Muscle layer of colon (tissue), 2 donors: Measurements from ENCODE around the gene TMEM151B.

ENCODE experiments used
- H3K27ac ChIP-seq: one replicate; pipeline ENCODE4 v1.7.0; 2013; ENCODE audit warnings: low read depth, mild to moderate bottlenecking, low read length, moderate library complexity
- H3K27me3 ChIP-seq, 2 donors: one replicate each; pipeline ENCODE4 v1.7.0; 2013; ENCODE audit warnings: low read length in 2 of 2, mild to moderate bottlenecking in 2 of 2; ENCODE audit not compliant: insufficient read depth in 2 of 2, control insufficient read depth in 1 of 2
- H3K36me3 ChIP-seq: one replicate; pipeline ENCODE4 v1.7.0; 2013; ENCODE audit warnings: mild to moderate bottlenecking, low read length; ENCODE audit not compliant: insufficient read depth
- H3K4me1 ChIP-seq: one replicate; pipeline ENCODE4 v1.7.0; 2013; ENCODE audit warnings: mild to moderate bottlenecking, low read length; ENCODE audit not compliant: insufficient read depth
- H3K4me3 ChIP-seq, 2 donors: one replicate each; pipeline ENCODE4 v1.7.0; 2013; ENCODE audit warnings: low read length in 2 of 2, low read depth in 1 of 2, mild to moderate bottlenecking in 1 of 2, moderate library complexity in 1 of 2
- H3K9ac ChIP-seq: one replicate; pipeline ENCODE4 v1.7.0; 2013; ENCODE audit warnings: low read length
- H3K9me3 ChIP-seq: one replicate; pipeline ENCODE4 v1.7.0; 2013; ENCODE audit warnings: mild to moderate bottlenecking, low read length
- donor health status: abdominal sarcoma.
- donor health status: Adenocarcinoma of cecum.

Gene TMEM151B

DNA sequence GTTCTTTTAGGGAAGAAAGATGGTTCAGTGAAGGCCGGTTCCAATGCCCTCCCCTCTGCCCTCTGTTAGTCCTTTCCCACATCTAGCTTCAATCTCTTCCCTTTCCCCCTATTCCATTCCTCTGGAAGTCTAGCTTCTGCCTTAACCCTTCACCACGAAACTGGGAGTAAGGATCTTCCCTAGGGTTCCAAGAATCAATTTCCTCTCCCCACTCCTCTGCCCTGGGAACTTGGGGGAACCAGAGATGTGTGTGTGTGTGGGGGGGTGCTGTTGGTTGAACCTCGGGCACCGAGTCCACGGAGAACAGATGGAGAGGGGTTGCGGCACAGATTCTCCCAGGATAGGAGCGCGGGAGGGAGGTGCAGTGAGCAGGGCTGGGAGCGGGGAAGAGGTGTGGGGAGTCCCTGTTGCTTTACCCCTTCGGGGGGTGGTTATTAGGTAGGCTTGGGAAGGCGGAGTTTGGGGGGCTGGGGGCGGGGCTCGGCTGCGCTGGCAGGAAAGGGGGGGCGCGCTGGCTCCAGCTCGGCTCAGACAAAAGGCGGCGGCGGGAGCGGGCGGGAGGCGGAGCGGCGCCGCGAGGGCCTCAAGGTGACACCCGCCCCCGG lies at the start of gene TMEM151B:
TSS of gene TMEM151B (plus strand) at position 530 of the 605 bp plus-strand sequence. CDS start 293 bp downstream, outside the sequence.
- H3K4me3 ChIP-seq, result no peak within 1 kb of the TSS

DNA sequence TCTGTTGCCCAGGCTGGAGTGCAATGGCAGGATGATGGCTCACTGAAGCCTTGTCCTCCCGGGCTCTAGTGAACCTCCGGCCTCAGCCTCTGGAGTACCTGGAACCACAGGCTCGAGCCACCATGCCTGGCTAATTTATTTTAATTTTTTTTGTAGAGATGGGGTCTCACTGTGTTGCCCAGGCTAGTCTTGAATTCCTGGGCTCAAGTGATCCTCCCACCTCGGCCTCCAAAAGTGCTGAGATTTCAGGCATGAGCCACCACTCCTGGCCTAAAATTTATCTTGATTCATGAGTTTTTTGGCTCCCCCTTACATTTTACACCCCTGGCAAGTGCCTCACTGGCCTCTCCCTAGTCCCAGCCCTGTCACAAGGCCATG lies 49.3 kb upstream of the TMEM151B start:
- H3K27me3 ChIP-seq, result no peaks in the 10 kb centered on the region
- no peaks in the 10 kb centered on the region for H3K9me3 ChIP-seq
- no peak overlapping the region for H3K9ac ChIP-seq
- peaks cover 78% of the 10 kb centered on the region for H3K4me1 ChIP-seq
- peak overlapping the region; percentile 72 for H3K27ac ChIP-seq
- no peaks in the 10 kb centered on the region for H3K36me3 ChIP-seq
- peak overlapping the region in 1 of 2 donors; percentile 22 for H3K4me3 ChIP-seq

More for the DNA sequence above, at the start of gene TMEM151B:
- Histone ChIP-seq H3K27me3 (peaks cover 52 to 55% of the 10 kb centered on the region in 2 donors), H3K9me3 (no peaks in the 10 kb centered on the region), H3K4me1 (no peaks in the 10 kb centered on the region), H3K36me3 (no peaks in the 10 kb centered on the region), H3K27ac (no peak within 1 kb of the TSS), H3K9ac (no peak within 1 kb of the TSS)

DNA sequence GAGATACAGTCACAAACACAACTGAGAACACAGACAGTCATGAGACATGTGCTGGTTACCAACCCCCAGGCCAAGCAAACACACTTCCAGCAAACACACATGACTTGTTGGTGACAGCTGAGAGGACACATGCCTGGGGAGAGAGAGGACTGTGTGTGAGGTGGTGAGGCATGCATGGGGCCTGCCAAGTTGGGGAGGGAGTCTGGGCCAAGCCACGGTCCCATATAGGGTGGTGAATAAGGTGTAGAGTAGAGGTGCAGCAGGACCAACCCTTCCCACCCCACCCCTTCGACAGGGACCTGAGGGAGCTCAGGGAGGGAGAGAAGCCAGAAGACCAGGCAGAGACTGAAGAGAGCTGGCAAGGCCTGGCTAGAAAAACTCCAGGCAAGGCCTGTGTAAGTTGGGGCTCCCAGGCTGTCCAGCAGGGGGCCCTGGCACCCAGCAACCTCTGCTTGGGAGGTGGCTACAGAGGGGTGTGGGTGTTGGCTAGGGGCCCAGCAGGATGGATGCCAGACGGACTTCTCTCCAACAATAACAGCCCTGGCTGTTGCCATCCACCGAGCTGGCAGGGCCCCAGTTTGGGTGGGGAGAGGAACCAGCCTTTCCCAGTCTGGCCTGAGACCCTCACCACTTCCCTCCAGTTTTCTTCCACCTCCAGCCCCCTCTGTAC lies 48.8 kb upstream of the TMEM151B start:
- Histone ChIP-seq H3K27me3 (no peaks in the 10 kb centered on the region), H3K4me3 (peak overlapping the region in 1 of 2 donors; percentile 49), H3K36me3 (no peaks in the 10 kb centered on the region), H3K9me3 (no peaks in the 10 kb centered on the region), H3K9ac (no peak overlapping the region), H3K4me1 (peaks cover 78% of the 10 kb centered on the region), H3K27ac (peak overlapping the region; percentile 72)

DNA sequence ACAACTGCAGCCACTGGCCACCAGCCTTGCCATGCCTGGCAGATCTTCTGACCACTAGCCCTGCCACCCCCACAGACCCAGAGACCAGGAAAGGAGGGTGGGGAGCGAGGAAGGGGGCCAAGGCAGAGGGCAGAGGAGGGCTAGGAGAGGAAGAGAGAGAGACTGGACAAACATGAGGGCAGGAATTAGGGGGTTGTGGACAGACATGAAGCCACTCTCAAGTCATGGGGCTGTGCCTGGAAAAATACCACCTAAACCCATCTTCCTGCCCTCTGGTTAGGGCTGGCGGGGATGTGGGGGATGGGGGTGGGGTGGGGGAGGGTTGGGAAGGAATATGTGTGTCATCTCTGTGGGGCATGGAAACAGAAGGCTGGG lies 48.3 kb upstream of the TMEM151B start:
- Histone ChIP-seq H3K27ac (peak overlapping the region; percentile 72), H3K9ac (no peak overlapping the region), H3K4me1 (peaks cover 78% of the 10 kb centered on the region), H3K4me3 (peak overlapping the region in 1 of 2 donors; percentile 59), H3K27me3 (no peaks in the 10 kb centered on the region), H3K36me3 (no peaks in the 10 kb centered on the region), H3K9me3 (no peaks in the 10 kb centered on the region)

DNA sequence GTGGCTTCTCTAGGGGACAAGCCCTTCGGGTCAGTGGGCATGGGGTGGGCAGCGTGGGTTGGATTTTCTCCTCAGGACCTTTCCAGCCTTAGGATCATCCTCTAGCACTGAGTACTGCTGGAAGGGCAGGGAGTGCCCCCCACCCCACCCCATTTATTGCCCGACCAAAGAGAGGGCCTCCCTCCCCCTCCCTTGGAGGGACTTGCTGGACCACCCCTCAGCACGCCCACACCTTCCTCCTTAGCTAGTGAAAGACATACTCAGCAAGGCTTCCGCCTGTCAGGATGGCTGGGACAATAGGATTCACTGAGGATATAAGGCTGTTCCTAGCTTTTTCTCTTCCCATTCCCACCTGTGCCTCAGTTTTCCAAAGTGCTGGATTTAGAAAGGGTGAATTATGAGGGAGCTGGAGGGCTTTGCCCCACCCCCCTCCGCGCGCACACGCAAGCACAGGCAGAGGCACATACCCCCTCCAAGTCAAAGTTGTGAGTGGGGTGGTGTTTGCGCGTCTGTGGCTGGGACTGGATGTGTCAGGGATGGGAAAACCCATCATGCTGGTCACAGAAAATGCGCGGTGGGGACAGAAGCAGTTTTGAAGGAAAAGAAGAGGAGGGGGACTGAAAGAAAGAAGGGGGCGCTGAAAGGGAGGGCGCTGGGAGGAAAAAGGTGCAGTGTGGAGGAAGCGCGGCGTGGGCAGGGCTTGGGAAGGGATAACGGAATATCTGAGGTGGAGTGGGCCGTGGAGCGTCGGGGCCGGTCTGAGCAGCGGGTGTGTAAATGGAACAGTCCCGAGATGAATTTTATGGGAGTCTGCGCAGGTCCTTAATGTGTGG lies 47.5 kb upstream of the TMEM151B start:
- no peaks in the 10 kb centered on the region for H3K27me3 ChIP-seq
- peaks cover 78% of the 10 kb centered on the region for H3K4me1 ChIP-seq
- H3K4me3 ChIP-seq, result peak overlapping the region; percentile 58 to 59
- no peaks in the 10 kb centered on the region for H3K36me3 ChIP-seq
- H3K9me3 ChIP-seq, result no peaks in the 10 kb centered on the region
- peak overlapping the region; percentile 70 for H3K27ac ChIP-seq
- peak overlapping the region; percentile 66 for H3K9ac ChIP-seq

DNA sequence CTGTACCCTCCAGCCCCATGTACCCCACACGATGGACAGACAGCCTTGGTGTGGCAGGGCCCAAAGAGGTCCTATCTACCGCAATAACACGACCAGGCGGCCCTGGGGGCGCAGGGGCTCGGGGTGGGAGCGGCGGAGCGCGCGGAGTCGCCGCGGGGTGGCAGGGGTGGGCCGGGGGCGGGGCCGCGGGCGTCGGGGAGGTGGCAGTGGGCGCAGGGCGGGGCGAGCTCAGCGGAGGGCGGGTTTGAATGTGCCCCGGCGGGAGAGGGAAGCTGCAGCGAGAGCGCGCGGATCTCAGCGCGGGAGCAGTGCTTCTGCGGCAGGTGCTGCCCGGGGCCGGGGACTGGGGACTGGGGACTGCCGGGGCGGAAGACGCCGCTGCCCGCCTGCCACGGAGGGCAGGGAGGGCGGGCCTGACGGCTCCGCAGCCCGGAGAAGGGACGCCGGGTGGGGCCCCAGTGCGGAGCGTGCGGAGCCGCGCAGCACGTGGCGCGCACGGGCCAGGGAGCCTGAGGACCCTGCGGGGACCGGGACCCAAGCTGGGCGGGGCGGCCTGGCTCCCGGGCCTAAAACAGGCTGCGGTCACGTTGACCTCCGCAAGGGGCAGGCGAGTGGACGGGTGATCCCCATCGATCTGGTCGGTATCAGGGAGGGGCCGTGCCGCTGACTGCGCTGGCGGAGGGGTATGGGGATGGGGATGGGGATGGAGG lies 46.8 kb upstream of the TMEM151B start, which contains the start of gene SLC29A1:
TSS of gene SLC29A1 (plus strand) at position 277 of the 710 bp plus-strand sequence. CDS start 3,719 bp downstream, outside the sequence.
- Histone ChIP-seq H3K4me3 (peak within 1 kb of the TSS; percentile 58 to 71), H3K9ac (peak within 1 kb of the TSS; percentile 66), H3K9me3 (no peaks in the 10 kb centered on the region), H3K36me3 (no peaks in the 10 kb centered on the region), H3K4me1 (peaks cover 78% of the 10 kb centered on the region), H3K27me3 (no peaks in the 10 kb centered on the region), H3K27ac (peak within 1 kb of the TSS; percentile 70)

DNA sequence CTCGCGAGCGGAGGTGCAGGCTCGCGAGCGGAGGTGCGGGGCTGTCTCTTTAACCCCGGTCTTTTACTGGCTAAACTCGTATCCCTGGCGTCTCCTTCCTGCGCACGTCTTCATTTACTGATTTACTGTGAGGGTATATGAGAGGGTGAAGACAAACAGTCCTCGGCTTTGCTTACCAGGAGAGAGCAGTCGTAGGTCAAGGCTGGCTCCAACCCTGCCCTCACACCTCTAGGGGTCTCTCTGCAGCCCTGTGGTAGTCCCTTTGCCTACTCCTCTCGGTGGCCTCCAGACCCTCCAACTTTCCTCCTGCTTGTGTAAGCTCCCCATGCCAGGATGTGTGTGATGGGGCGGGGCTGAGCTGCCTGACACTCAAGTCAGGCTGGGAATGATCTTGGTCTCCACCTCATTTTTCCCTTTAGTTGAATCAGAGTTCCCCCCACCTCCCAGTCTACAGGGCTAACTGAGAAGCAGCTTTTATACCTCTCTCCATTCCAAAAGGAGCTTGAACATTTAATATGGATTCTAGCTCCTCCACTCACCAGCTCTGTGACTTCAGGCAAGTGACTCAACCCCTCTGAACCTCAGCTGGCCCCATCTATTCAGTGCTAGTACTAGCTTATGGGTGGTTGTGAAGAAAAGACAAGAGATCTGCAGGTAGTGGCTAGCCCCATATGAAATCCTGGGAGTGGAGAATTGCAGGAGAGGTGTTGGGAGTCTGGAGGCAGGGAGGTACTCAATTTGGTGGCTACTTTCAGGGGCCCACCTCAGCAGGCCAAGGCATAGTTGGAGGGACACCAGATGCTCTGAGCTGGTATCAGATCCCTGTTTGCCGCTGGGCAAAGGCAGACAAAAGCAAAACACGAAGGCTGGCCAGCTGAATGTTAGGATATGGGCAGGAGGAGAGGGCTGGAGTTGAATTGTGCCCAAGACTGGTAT lies 46.0 kb upstream of the TMEM151B start:
- H3K27me3 ChIP-seq, result no peaks in the 10 kb centered on the region
- peak overlapping the region; percentile 37 for H3K9ac ChIP-seq
- peaks cover 80% of the 10 kb centered on the region for H3K4me1 ChIP-seq
- peaks cover 4% of the 10 kb centered on the region for H3K36me3 ChIP-seq
- no peaks in the 10 kb centered on the region for H3K9me3 ChIP-seq
- peak overlapping the region; percentile 28 for H3K27ac ChIP-seq
- H3K4me3 ChIP-seq, result peak overlapping the region in 1 of 2 donors; percentile 71

DNA sequence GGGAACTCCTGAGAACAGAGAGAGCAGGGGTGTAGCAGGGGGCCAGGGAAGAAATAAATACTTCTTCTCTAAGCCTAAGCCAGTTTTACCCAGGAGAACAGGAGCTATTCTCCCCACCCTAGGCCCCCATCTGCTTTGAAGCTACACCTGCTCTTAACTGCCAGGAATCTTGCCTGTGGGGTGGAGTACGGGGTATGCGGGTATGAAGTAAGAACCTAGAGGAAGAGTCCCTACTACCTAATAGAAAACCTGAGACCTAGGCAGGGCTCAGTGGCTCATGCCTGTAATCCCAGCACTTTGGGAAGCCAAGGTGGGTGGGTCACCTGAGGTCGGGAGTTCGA lies 45.3 kb upstream of the TMEM151B start:
- no peaks in the 10 kb centered on the region for H3K27me3 ChIP-seq
- no peaks in the 10 kb centered on the region for H3K9me3 ChIP-seq
- H3K9ac ChIP-seq, result peak overlapping the region; percentile 37
- H3K4me3 ChIP-seq, result peak overlapping the region in 1 of 2 donors; percentile 71
- peak overlapping the region; percentile 20 for H3K27ac ChIP-seq
- H3K36me3 ChIP-seq, result peaks cover 10% of the 10 kb centered on the region
- peaks cover 85% of the 10 kb centered on the region for H3K4me1 ChIP-seq

DNA sequence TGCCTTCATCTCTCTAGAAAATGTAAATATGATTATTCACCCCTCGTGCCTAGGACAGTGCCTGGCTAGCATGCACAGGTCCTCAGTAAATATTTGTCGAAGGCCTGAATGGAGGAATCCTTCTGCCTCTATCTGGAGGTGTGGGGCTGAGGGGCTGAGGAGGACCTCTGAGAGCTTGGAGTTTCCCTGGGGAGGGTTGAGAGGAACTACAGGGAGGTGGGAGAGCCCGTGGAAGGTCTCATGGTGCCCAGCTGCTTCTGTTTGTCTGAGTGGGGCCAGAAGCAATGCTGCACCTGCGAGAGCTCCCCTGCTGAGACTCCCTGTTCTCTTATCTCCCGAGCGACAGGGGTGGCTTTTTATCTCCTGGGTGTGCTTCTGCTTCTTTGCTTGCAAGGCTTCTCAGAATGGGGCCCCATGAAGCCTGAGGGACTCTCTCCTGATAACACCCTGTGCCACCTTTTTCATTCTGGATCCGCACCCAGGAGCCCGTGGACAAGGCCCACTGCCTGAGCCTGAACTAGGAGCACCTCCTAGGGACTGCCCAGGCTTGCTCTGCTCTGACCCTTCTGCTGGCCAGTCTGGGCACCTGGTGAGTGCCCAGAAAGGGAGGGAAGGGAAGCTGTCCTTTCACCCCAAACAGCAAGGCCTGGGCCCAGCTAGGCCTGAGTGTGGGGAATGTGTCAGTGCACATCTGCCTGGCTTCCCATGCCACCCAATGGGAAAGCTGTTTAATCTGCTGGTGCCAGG lies 44.5 kb upstream of the TMEM151B start:
- peak overlapping the region; percentile 86 for H3K27ac ChIP-seq
- peak overlapping the region; percentile 23 for H3K9ac ChIP-seq
- peak overlapping the region in 1 of 2 donors; percentile 71 for H3K4me3 ChIP-seq
- H3K4me1 ChIP-seq, result peaks cover 89% of the 10 kb centered on the region
- H3K36me3 ChIP-seq, result peaks cover 18% of the 10 kb centered on the region
- H3K9me3 ChIP-seq, result no peaks in the 10 kb centered on the region
- H3K27me3 ChIP-seq, result no peaks in the 10 kb centered on the region
